ENCODE data around the gene RAB11FIP4. TPM values are rescaled to one million over a fixed set of nuclear protein-coding genes. Genes with fewer than 3 reads are reported as not detected.

RAB11FIP4 gene
- total and polyA plus RNA-seq, 2 donors (not counting 3 experiments of a cell fraction or from before 2014, with no cell fraction given) = 0.08 to 0.38 TPM

GRCh38 chr17:31496601-31497000 lies 105.1 kb downstream of the RAB11FIP4 start:
- no peak overlapping the region for H3K9ac ChIP-seq (replicated peaks; ENCODE audit: extremely low read depth, insufficient read depth, low read length)
- H2AFZ ChIP-seq (ENCODE audit: low read depth, low read length) = no peak overlapping the region
- dilution Hi-C loops (cut with MboI; ENCODE audit: extremely low pct_ligation_motif_present, low sequenced_read_pairs) (no loop called here), intact Hi-C loops (cut with micrococcal nuclease) (no loop called here)
- H3K4me3 ChIP-seq (replicated peaks in 1 of 3; ENCODE audit: insufficient read depth in 1 of 3, low read depth in 1 of 3, low read length in 3 of 3) = no peak overlapping the region
- no peaks in the 10 kb centered on the region for H3K9me3 ChIP-seq (replicated peaks; ENCODE audit: control insufficient read depth, insufficient read depth, low read length)
- CTCF ChIA-PET = no interaction called here
- H3K79me2 ChIP-seq (ENCODE audit: control insufficient read depth, insufficient read depth, low read length) = no peaks in the 10 kb centered on the region
- TF ChIP-seq POLR2A (IDR thresholded peaks at IDR 0.05; ENCODE audit: low read depth, low read length) = no peak
- no peak for TF ChIP-seq MYC (IDR thresholded peaks at IDR 0.05; ENCODE audit: low read depth, low read length)
- TF ChIP-seq JUN (IDR thresholded peaks at IDR 0.05; ENCODE audit: borderline replicate concordance, insufficient read depth, insufficient read length, low read depth) = no peak
- no peak for TF ChIP-seq GATA2 (IDR thresholded peaks at IDR 0.05; ENCODE audit: insufficient read depth, insufficient read length, low read depth, low read length)
- no peak for TF ChIP-seq POLR2AphosphoS5 (IDR thresholded peaks at IDR 0.05; ENCODE audit: insufficient read depth, low read depth, low read length)
- TF ChIP-seq CTCF (IDR thresholded peaks at IDR 0.05; ENCODE audit: extremely low read depth in 1 of 2, insufficient read depth in 1 of 2, low read depth in 1 of 2, low read length in 2 of 2) = no peak
- no peak for TF ChIP-seq FOS (IDR thresholded peaks at IDR 0.05; ENCODE audit: borderline replicate concordance, insufficient read depth, low read length)
- TF ChIP-seq MAX (IDR thresholded peaks at IDR 0.05; ENCODE audit: insufficient read depth, insufficient read length) = no peak
- TF ChIP-seq EZH2 (IDR thresholded peaks at IDR 0.05; ENCODE audit: borderline replicate concordance, low read depth, low read length, severe bottlenecking) = no peak
- no peaks in the 10 kb centered on the region for H3K4me1 ChIP-seq (ENCODE audit: control insufficient read depth, extremely low read depth, insufficient read depth, low read length)
- H4K20me1 ChIP-seq (replicated peaks; ENCODE audit: control insufficient read depth, extremely low read depth, insufficient read depth, low read length) = no peaks in the 10 kb centered on the region
- DNase-seq (ENCODE audit: low read depth, low spot score) = no peak
- H3K27ac ChIP-seq (ENCODE audit: insufficient read depth, low read depth, low read length) = no peak overlapping the region
- peaks cover 8 to 9% of the 10 kb centered on the region in 2 experiments for H3K27me3 ChIP-seq (ENCODE audit: control insufficient read depth in 2 of 2, insufficient read depth in 2 of 2, low read length in 2 of 2)
- no peaks in the 10 kb centered on the region for H3K36me3 ChIP-seq (ENCODE audit: control insufficient read depth in 2 of 2, extremely low read depth in 1 of 2, insufficient read depth in 2 of 2, low read length in 2 of 2)
- no TSS peak for BruUV-seq (replicated peaks)
- H3K9me1 ChIP-seq (replicated peaks; ENCODE audit: control insufficient read depth, extremely low read depth, insufficient read depth, low read length) = no peaks in the 10 kb centered on the region
- H3K4me2 ChIP-seq (ENCODE audit: insufficient read depth, low read length) = no peak overlapping the region
- POLR2A ChIA-PET = no interaction called here
- no peak for FAIRE-seq
